ENCODE data around the gene S100P.
"Not testable (repeated sequence)": the region's sequence is repeated elsewhere in the genome, so short reads cannot be mapped to it uniquely, and the experiment has no call there.

Gene S100P

GRCh38 chr4:6693231-6694176, at the start of gene S100P:
Gene S100P, plus strand, starts transcription at chr4:6693878. Its CDS starts 55 bp downstream, at chr4:6693933.
- no peak for DNase-seq

DNA sequence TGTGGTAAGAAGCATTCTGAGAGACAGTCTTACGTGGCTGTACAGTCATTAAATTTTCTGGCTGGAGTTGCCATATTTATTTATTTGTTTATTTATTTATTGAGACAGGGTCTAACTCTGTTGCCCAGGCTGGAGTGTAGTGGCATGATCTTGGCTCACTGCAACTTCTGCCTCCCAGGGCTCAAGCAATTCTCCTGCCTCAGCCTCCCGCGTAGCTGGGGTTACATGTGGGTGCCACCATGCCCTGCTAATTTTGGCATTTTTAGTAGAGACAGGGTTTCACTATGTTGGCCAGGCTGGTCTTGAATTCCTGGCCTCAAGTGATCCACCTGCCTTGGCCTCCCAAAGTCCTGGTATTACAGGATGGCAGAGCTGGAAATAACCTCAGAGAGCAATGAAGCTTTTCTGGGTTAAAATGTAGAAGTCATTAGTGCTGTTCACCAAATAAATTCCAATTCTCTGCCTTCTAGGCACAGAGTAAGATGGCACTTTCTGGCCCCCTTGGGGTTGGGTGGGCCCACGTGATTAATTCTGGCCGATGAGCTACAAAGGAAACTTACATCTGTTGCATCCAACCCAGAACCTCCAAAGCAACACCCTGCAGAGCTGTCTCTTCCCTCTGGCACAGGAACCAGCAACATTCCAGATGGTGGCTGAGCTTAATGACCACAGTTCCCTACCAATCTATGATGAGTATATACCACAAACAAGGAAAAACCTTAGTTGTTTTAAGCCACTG, 48.7 kb upstream of the S100P start:
- DNase-seq: no peak

DNA sequence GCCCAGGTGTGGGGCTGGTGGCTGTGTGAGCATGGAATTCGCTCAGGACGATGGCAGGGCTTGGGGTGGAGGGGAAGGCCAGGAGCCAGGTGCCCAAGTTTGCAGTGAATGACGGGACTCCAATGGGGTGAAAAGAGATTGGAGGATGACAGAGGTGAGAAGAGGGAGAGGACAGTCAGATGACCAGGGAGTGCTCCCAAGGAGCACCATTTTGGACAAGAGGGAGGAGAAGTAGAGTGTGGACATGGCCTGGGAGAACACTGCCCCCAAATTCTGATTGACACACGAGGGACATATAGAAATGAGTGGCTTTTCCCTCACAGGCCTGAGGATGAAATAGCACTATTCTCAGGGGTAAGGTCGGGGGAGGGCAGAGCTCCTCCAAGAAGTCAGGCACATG, 46.5 kb upstream of the S100P start:
- no peak for DNase-seq

DNA sequence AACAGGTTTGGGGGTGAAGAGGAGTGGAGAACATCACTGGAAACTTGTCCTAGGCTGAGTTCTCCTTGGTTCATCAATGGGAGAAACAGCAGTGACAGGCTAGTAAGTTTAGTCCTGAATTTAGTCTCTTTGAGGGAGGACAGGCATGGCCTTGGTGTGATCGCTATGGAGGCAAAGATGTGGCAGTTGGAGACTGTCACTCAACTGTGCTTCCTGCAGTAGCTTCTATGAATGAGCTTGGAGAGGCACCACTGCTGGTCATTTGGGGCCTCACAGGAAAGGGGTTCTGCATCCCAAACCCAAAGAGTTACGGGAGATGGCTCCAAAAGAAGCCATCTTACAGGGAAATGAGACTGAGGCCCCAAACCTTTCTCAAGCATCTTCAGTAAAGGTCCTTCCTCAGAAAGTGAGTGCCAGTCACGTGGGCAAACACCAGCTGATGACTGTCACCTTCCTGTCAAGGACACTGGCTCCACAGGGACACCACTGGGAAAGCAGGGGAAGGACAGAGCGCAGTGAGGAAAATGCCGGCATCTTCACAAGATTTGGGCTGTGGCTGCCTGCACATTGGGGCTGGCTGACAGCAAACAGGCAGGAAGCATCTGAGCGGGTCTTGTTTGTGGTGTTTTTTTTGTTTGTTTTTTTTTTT, 46.0 kb upstream of the S100P start:
- no peak for DNase-seq

DNA sequence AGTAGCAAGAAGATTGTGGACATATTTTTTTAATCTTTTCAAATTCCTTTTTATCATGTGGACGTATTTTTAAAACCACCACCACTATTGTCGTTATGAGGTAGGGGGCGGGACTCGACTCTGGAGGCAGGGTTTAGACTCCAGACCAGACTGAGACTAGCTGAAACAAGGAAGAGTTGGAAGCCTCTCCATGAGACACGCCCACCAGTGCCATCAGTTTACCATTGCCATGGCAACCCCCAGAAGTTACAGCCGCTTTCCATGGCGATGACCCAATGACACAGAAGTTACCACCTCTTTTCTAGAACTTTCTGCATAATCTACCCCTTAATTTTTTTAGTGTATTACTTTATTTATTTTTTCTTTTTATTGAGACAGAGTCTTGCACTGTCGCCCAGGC, 44.5 kb upstream of the S100P start:
- DNase-seq: no peak

GRCh38 chr4:6654211-6654610, 39.5 kb upstream of the S100P start:
- DNase-seq: not testable (repeated sequence)

DNA sequence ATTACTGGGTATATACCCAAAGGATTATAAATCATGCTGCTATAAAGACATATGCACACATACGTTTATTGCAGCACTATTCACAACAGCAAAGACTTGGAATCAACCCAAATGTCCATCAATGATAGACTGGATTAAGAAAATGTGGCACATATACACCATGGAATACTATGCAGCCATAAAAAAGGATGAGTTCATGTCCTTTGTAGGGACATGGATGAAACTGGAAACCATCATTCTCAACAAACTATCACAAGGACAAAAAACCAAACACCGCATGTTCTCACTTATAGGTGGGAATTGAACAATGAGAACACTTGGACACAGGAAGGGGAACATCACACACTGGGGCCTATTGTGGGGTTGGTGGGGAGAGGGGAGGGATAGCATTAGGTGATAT, 38.4 kb upstream of the S100P start:
- DNase-seq: not testable (repeated sequence)

- DNase-seq: no peak
Measured at GRCh38 chr4:6655924-6656323, 37.8 kb upstream of the S100P start.

GRCh38 chr4:6657242-6658208, 36.2 kb upstream of the S100P start:
- no peak for DNase-seq

GRCh38 chr4:6658209-6658595, 35.5 kb upstream of the S100P start:
- no peak for DNase-seq

DNA sequence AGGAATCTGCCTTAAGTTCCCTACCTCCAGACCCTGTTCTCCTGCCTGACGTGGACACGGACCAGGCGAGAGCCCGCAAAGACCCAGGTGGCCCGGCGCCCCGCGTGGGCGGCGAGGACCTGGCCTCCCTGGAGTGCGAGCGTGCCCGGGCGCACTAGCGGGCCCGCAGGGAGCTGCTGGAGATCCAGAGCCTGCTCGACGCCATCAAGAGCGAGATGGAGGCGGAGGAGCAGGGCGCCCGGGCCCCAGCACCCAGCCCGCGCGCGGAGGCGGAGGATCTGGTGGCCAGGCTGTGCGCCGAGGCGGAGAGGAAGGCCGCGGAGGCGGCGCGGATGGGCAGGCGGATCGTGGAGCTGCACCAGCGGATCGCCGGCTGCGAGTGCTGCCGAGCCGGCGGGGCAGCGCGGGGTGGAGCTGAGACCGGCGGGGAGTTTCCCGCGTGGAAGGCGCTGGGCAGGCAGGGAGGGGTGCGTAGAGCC, 35.0 kb upstream of the S100P start:
- DNase-seq: peak in 11 of 56 donors; percentile 9 to 46 (median 23)

GRCh38 chr4:6659897-6660296, 33.8 kb upstream of the S100P start:
- no peak for DNase-seq

- DNase-seq: no peak
Measured at GRCh38 chr4:6660430-6660829, 33.2 kb upstream of the S100P start.

DNA sequence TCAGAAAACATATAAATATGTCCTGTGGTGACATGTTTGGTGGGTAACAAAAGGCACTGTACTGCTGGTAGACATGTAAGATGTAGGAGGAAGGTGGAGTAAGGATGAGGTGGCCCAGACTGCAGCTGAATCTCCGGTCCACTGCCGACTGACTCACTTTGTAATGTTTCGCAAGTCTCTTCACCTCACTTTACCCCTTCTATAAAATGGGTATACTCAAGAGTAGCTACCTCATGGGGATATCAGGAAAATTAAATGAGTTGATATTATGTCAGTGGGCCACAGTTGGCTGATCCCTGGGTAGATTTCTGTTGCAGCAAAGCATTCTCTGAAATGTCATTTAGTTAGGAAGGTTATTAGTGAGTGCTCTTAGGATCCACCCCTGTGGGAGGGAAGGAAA, 31.1 kb upstream of the S100P start:
- no peak for DNase-seq

DNA sequence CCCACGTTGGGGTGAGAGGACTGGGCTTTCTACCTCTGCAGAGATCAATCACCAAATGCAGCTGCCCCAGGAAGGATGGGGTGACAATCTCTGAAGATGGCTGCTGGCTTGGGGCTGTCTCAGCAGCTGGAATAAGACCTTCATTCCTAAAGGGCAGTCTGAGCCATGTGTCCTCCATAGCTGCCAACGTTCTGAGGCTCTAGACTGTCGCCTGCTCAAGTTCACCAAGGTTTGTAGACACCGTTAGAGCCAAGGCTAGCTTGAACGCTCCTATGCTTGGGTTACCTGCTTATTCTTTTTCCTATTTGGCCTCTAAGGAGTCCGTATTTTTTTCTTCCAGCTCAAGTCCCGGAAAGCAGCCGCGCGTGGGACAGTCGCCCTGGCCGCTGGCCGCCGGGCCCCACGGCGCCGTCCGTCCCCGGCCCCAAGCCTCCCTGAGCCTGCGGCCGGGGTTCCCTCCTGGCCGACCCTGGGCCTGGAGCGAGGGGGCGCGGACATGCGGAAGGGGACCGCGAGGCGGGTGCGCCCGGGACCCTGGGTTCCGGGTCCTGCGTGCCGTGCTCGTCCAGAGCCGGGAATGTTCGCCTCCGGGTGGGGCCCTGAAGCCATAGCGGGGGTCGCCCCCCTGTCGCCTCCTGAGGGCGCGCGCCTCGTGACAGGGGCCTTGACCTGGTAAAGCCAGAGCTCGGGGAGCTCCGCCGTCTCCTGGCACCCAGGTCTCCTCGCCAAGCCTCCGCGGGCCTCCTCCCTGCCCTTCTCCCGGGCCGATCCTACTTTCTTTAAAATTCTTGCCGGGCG, 29.9 kb upstream of the S100P start:
- peak in 2 of 56 donors; percentile 13 to 20 for DNase-seq

DNA sequence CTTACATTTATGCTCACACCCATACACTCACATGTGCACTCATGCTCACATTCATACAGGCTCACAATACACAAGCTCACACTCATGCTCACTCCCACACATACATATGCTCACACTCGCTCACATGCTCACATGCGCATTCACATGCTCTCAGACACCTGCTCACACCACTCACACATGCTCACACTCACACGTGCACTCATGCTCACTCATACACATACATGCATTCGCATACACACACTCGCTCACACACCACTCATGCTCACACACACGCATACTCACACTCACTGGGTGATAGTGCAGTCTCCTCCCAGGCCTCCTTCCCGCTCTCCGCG, 28.4 kb upstream of the S100P start:
- DNase-seq: no peak

GRCh38 chr4:6668391-6668790, 25.3 kb upstream of the S100P start:
- no peak for DNase-seq

DNA sequence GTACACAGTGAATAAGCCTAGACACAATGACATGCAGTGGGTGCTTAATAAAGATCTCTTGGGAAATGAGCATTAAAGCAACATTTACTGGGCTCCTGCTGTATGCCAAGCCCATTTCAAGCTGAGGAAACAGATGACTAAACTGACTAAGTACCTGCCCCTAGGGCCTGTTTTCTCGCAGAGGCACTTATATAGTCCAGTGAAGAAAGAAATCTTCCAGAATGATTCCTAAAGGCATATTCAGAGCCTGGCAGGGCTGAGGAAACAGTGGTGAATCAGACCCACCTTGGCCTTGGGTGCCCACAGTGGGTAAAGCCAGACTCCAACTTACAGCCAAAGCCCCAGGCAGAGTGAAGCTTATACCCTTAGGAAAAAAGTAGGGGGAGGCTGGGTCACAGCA, 22.0 kb upstream of the S100P start:
- DNase-seq: no peak

- no peak for DNase-seq
Measured at GRCh38 chr4:6672131-6672530, 21.5 kb upstream of the S100P start.
